ENCODE measurements around the gene NLK. TPM values are rescaled to one million over a fixed set of nuclear protein-coding genes. Genes with fewer than 3 reads are reported as not detected.

The NLK gene
- total and polyA plus RNA-seq, 8 donors = 18.8 to 21.3 (median 20.1) TPM

DNA sequence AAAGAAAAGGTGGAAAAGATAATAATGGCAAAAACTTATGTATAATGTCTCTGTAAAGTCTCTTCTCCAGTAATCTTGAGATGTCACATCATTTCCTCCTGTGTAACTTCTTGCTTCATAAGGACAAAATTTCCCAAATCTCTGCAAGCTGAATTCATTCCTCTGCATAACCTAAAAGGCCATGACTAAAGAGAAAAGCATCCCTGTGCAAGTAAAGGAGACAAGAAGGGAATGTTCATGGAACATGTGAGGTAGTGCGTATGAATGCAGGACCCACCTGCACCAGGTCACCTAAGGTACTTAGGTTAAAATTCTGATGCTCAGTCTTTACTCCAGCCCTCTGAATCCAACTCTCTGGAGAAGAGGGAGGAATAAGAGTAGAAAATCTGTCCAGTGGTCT lies 46.9 kb upstream of the NLK start:
- H3K9me3 ChIP-seq = no peaks in the 10 kb centered on the region
- no peaks in the 10 kb centered on the region for H3K4me1 ChIP-seq
- no peak for DNase-seq
- H3K27ac ChIP-seq = no peak overlapping the region
- no peaks in the 10 kb centered on the region for H3K27me3 ChIP-seq
- TF ChIP-seq, protein P1, sequence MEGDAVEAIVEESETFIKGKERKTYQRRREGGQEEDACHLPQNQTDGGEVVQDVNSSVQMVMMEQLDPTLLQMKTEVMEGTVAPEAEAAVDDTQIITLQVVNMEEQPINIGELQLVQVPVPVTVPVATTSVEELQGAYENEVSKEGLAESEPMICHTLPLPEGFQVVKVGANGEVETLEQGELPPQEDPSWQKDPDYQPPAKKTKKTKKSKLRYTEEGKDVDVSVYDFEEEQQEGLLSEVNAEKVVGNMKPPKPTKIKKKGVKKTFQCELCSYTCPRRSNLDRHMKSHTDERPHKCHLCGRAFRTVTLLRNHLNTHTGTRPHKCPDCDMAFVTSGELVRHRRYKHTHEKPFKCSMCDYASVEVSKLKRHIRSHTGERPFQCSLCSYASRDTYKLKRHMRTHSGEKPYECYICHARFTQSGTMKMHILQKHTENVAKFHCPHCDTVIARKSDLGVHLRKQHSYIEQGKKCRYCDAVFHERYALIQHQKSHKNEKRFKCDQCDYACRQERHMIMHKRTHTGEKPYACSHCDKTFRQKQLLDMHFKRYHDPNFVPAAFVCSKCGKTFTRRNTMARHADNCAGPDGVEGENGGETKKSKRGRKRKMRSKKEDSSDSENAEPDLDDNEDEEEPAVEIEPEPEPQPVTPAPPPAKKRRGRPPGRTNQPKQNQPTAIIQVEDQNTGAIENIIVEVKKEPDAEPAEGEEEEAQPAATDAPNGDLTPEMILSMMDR (IDR thresholded peaks at IDR 0.05) = no peak
- intact Hi-C loops (cut with DNase I) = loop anchor here in 1 of 2 donors (10.0 kb wide), 1 partner anchor 61 kb away; no protein-coding TSS in a partner anchor
- no peaks in the 10 kb centered on the region for H3K36me3 ChIP-seq
- no peak for ATAC-seq
- H3K4me3 ChIP-seq = no peak overlapping the region

DNA sequence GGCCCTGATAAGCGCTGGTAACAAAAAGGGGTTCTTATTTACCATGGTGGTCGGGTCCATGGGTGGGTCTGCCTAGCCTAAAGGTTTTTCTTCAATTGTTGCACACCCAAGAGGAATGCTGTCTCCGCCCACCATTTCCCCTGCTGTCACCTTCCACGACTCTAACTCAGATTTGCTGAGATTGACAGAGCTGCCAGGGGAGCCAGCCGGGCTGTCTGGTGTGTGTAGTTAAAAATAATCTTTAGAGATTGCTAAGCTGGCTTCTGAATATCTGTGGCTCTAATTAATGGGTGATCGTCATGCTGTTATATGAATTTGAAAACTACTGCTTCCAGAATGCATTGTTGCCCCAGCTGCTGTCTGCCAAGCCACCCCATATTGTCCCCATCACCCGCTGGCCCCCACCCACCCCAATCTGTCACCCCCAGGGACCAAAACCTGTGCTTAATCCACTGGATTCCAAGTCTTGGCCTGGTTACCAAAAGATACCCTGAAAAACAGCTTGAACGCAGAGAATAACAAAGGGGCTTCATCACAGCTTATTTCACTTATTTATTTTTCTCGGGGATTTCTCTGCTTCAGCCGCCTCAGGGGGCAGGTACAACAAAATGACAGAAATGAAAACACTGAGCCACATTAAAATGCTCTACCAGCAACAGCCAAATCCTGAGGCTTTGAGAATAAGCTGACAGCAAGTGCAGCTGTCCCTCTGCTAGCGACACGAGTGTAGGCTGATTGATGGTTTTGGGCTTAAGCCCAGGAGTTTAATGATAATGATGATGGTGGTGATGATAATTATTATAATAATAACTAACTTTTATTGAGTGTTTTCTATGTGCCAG lies 46.1 kb upstream of the NLK start:
- intact Hi-C loops (cut with DNase I) = loop anchor here in 1 of 2 donors (10.0 kb wide), 1 partner anchor 62 kb away; no protein-coding TSS in a partner anchor
- ATAC-seq (no peak), DNase-seq (no peak)
- Histone ChIP-seq H3K36me3 (no peaks in the 10 kb centered on the region), H3K27ac (no peak overlapping the region), H3K4me1 (no peaks in the 10 kb centered on the region), H3K27me3 (no peaks in the 10 kb centered on the region), H3K4me3 (no peak overlapping the region), H3K9me3 (no peaks in the 10 kb centered on the region)
- TF ChIP-seq, protein P1 (IDR thresholded peaks at IDR 0.05) = no peak

DNA sequence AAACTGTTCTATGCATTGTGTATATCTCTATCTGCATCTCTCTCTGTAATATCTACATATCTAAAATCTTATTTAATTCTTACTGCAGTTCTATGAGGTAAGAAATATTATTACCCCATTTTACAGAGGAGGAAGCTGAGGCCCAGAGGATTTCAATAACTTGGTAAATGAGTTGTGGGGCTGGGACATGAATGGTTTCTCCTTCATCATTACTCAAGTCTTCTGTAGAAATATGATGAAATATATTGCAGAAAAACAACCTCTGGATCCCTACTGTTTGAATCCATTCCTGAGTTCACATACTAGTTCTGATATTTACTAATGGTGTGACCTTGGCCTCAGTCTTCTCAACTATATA lies 45.5 kb upstream of the NLK start:
- Histone ChIP-seq H3K4me1 (no peaks in the 10 kb centered on the region), H3K4me3 (no peak overlapping the region), H3K27me3 (no peaks in the 10 kb centered on the region), H3K27ac (no peak overlapping the region), H3K36me3 (no peaks in the 10 kb centered on the region), H3K9me3 (no peaks in the 10 kb centered on the region)
- DNase-seq (no peak), ATAC-seq (no peak)
- intact Hi-C loops (cut with DNase I) = loop anchor here in 1 of 2 donors (10.0 kb wide), 1 partner anchor 62 kb away; no protein-coding TSS in a partner anchor
- TF ChIP-seq, protein P1 (IDR thresholded peaks at IDR 0.05) = no peak

DNA sequence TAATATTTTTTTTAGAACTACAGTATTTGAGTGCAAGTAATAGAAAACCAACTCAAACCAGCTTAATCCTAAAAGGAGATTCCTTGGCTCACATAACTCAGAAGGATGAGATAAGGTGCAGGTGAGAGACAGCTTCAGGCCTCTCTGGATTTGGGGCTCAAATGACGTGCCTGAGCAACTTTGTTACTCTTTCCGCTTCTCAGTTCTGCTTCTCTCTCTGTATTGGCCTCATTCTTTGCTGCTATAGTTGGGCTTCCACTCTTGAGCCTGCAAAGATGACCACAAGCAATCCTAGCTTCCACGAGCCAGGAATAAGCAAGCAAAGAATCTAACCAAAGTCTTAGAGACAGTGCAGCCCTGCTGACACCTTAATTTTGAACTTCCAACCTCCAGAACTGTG lies 45.0 kb upstream of the NLK start:
- H3K4me1 ChIP-seq = no peaks in the 10 kb centered on the region
- DNase-seq = no peak
- H3K27ac ChIP-seq = no peak overlapping the region
- ATAC-seq = no peak
- TF ChIP-seq, protein P1 (IDR thresholded peaks at IDR 0.05) = no peak
- H3K36me3 ChIP-seq = no peaks in the 10 kb centered on the region
- no peaks in the 10 kb centered on the region for H3K27me3 ChIP-seq
- H3K9me3 ChIP-seq = no peaks in the 10 kb centered on the region
- intact Hi-C loops (cut with DNase I) = loop anchor here in 1 of 2 donors (10.0 kb wide), 1 partner anchor 63 kb away; no protein-coding TSS in a partner anchor
- H3K4me3 ChIP-seq = no peak overlapping the region

DNA sequence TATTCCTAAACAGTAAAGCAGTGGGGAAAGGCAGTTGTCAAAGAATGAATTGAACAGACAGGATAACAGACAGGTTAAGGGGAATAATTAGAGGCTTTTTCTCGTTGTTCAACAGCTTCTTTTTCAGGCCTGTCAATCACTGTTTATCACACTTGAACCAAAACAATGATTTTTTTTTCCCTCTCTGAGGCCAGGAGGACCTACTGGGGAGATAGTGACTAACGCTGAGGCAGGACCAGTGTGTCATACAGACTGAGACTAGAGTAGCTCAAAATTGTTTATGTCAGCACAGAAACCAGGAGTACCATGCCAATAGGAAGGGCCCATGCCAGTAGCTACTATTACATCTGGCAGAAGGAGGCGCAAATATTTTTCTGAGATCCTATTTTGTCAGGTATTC lies 41.3 kb upstream of the NLK start:
- Histone ChIP-seq H3K27ac (no peak overlapping the region), H3K36me3 (no peaks in the 10 kb centered on the region), H3K4me3 (no peak overlapping the region), H3K9me3 (no peaks in the 10 kb centered on the region), H3K27me3 (no peaks in the 10 kb centered on the region), H3K4me1 (no peaks in the 10 kb centered on the region)
- intact Hi-C loops (cut with DNase I) = no loop called here
- DNase-seq = no peak
- TF ChIP-seq, protein P1 (IDR thresholded peaks at IDR 0.05) = no peak
- no peak for ATAC-seq

Data from left lung (tissue), 10 donors.